Kidney epithelial cell (primary cell): Measurements from ENCODE around the gene CDX1. TPM values are rescaled to one million over a fixed set of nuclear protein-coding genes. Genes with fewer than 3 reads are reported as not detected.

Experiments used
- DNase-seq: peaks from one replicate; pipeline ENCODE4 v3.0.0-alpha.2; 2010; ENCODE audit warnings: low read depth
- H3K27me3 ChIP-seq: 2 replicates; pipeline ENCODE4 v1.6.0; 2011; ENCODE audit warnings: low read length; ENCODE audit not compliant: control insufficient read depth, insufficient read depth
- H3K36me3 ChIP-seq: 2 replicates; pipeline ENCODE4 v1.5.1; 2011; ENCODE audit warnings: low read length; ENCODE audit not compliant: control insufficient read depth, insufficient read depth
- H3K4me3 ChIP-seq: 2 replicates; pipeline ENCODE4 v1.5.1; 2011; ENCODE audit warnings: low read depth, mild to moderate bottlenecking, control low read depth, low read length
- CTCF ChIP-seq: IDR thresholded peaks from 2 replicates; pipeline ENCODE4 v1.5.1; 2011; ENCODE audit warnings: mild to moderate bottlenecking, moderate library complexity, low read length, control low read depth, inconsistent platforms; ENCODE audit not compliant: insufficient read depth, poor library complexity, severe bottlenecking
- total RNA-seq: library from RNA; depleted of rRNA; stranded (reverse); fragments of >200 nt; gene quantifications from 2 replicates; pipeline ENCODE4 v1.2.3, GENCODE V29; 2015

Gene CDX1
- total RNA-seq, 1 donor from 2014 or later = 0.33 TPM

GRCh38 chr5:150196514-150196913 is 29.9 kb downstream of the CDX1 start:
- DNase-seq = no peak
- Histone ChIP-seq H3K4me3 (no peak overlapping the region), H3K36me3 (no peaks in the 10 kb centered on the region), H3K27me3 (peaks cover 31% of the 10 kb centered on the region)
- no peak for TF ChIP-seq CTCF

GRCh38 chr5:150196986-150197385 is 30.4 kb downstream of the CDX1 start:
- H3K4me3 ChIP-seq = no peak overlapping the region
- H3K36me3 ChIP-seq = no peaks in the 10 kb centered on the region
- peaks cover 28% of the 10 kb centered on the region for H3K27me3 ChIP-seq
- no peak for TF ChIP-seq CTCF
- DNase-seq = no peak

GRCh38 chr5:150197476-150197875 is 30.9 kb downstream of the CDX1 start:
- no peak for DNase-seq
- peaks cover 24% of the 10 kb centered on the region for H3K27me3 ChIP-seq
- H3K4me3 ChIP-seq = no peak overlapping the region
- no peaks in the 10 kb centered on the region for H3K36me3 ChIP-seq
- no peak for TF ChIP-seq CTCF

- no peak for DNase-seq
These were observed 35.9 kb downstream of the CDX1 start for GRCh38 chr5:150202501-150202900.

GRCh38 chr5:150203832-150204589 is 37.4 kb downstream of the CDX1 start:
- H3K36me3 ChIP-seq = no peaks in the 10 kb centered on the region
- no peak for DNase-seq
- no peak for TF ChIP-seq CTCF
- H3K27me3 ChIP-seq = peaks cover 13% of the 10 kb centered on the region
- no peak overlapping the region for H3K4me3 ChIP-seq

More at GRCh38 chr5:150202501-150202900, 35.9 kb downstream of the CDX1 start:
- no peaks in the 10 kb centered on the region for H3K36me3 ChIP-seq
- peaks cover 18% of the 10 kb centered on the region for H3K27me3 ChIP-seq
- H3K4me3 ChIP-seq = no peak overlapping the region
- TF ChIP-seq CTCF = no peak

GRCh38 chr5:150204590-150204960 is 38.0 kb downstream of the CDX1 start:
- H3K36me3 ChIP-seq = no peaks in the 10 kb centered on the region
- TF ChIP-seq CTCF = no peak
- DNase-seq = no peak
- H3K4me3 ChIP-seq = no peak overlapping the region
- peaks cover 8% of the 10 kb centered on the region for H3K27me3 ChIP-seq
